IMR-90 (cell line): ENCODE results near the gene ZNF614. TPM values are rescaled to one million over a fixed set of nuclear protein-coding genes. Genes with fewer than 3 reads are reported as not detected.

ENCODE experiments used
- ATAC-seq: fragments of 200-7000 bp; cut with Tn5 transposase; 2 replicates; pipeline ENCODE4 v1.9.1; 2020; ENCODE audit warnings: low read depth, mild to moderate bottlenecking, moderate library complexity
- BruUV-seq: library from RNA; stranded (reverse); fragments of 400-500 nt; replicated peaks from 2 replicates; lab custom pipeline; 2021; lab: Mats Ljungman, UMichigan
- CTCF ChIA-PET: fragments of 300-600 bp; formaldehyde crosslinking; extraction: SDS; loops from one replicate; lab custom pipeline; 2021; ENCODE audit warnings: antibody characterized with exemption; lab: Yijun Ruan, JAX
- POLR2A ChIA-PET: fragments of 300-600 bp; sonication (Branson Sonifier 250); formaldehyde crosslinking; loops from one replicate; lab custom pipeline; 2022; ENCODE audit warnings: antibody characterized with exemption; ENCODE audit not compliant: unreplicated experiment; lab: Charles Lee
- DNase-seq: peaks from one replicate; pipeline ENCODE4 v3.0.0; 2013
- H2AFZ ChIP-seq: replicated peaks from 2 replicates; pipeline ENCODE3; 2013; ENCODE audit warnings: low read length, mild to moderate bottlenecking; ENCODE audit not compliant: poor library complexity
- H2AK5ac ChIP-seq: 2 replicates; pipeline ENCODE4 v1.6.1; 2013; ENCODE audit warnings: low read depth, low read length, inconsistent platforms
- H2AK9ac ChIP-seq: replicated peaks from 2 replicates; pipeline ENCODE3; 2013; ENCODE audit warnings: mild to moderate bottlenecking, low read depth, low read length, moderate library complexity; ENCODE audit not compliant: poor library complexity
- H2BK120ac ChIP-seq: 2 replicates; pipeline ENCODE4 v1.6.1; 2013; ENCODE audit warnings: low read depth, low read length, inconsistent platforms
- H2BK15ac ChIP-seq: 3 replicates; pipeline ENCODE4 v1.6.1; 2013; ENCODE audit warnings: low read depth, low read length, inconsistent platforms
- H2BK20ac ChIP-seq: 2 replicates; pipeline ENCODE4 v1.6.1; 2013; ENCODE audit warnings: low read depth, mild to moderate bottlenecking, inconsistent platforms, low read length, moderate library complexity
- H2BK5ac ChIP-seq: 2 replicates; pipeline ENCODE4 v1.6.1; 2013; ENCODE audit warnings: mild to moderate bottlenecking, low read depth, low read length, inconsistent platforms; ENCODE audit not compliant: poor library complexity, severe bottlenecking
- H3K14ac ChIP-seq: replicated peaks from 2 replicates; pipeline ENCODE4 v1.6.1; 2013; ENCODE audit warnings: low read depth, low read length, inconsistent platforms
- H3K18ac ChIP-seq: 2 replicates; pipeline ENCODE4 v1.6.1; 2013; ENCODE audit warnings: low read depth, low read length, control low read depth
- H3K23ac ChIP-seq: 2 replicates; pipeline ENCODE4 v1.6.1; 2013; ENCODE audit warnings: low read depth, low read length, inconsistent platforms
- H3K27ac ChIP-seq: 2 replicates; pipeline ENCODE4 v1.5.1; 2013; ENCODE audit warnings: mild to moderate bottlenecking, control low read depth, low read length; ENCODE audit not compliant: insufficient read depth
- H3K27me3 ChIP-seq: 2 replicates; pipeline ENCODE4 v1.6.1; 2013; ENCODE audit warnings: low read length; ENCODE audit not compliant: control insufficient read depth, insufficient read depth
- H3K36me3 ChIP-seq: 2 replicates; pipeline ENCODE4 v1.6.1; 2013; ENCODE audit warnings: low read length, mixed read lengths; ENCODE audit not compliant: control insufficient read depth, insufficient read depth
- H3K4ac ChIP-seq: 2 replicates; pipeline ENCODE4 v1.6.1; 2013; ENCODE audit warnings: low read depth, low read length, inconsistent platforms
- H3K4me1 ChIP-seq: 2 replicates; pipeline ENCODE4 v1.6.1; 2013; ENCODE audit warnings: low read length, mixed read lengths; ENCODE audit not compliant: control insufficient read depth, insufficient read depth
- H3K4me2 ChIP-seq: 2 replicates; pipeline ENCODE4 v1.6.1; 2013; ENCODE audit warnings: low read depth, mild to moderate bottlenecking, control low read depth, low read length, moderate library complexity
- H3K4me3 ChIP-seq: 2 replicates; pipeline ENCODE4 v1.5.1; 2013; ENCODE audit warnings: low read depth, mild to moderate bottlenecking, control low read depth, low read length, moderate library complexity; ENCODE audit not compliant: insufficient read depth
- H3K56ac ChIP-seq: 2 replicates; pipeline ENCODE4 v1.6.1; 2013; ENCODE audit warnings: low read length, inconsistent platforms; ENCODE audit not compliant: insufficient read depth; ENCODE audit errors: extremely low read depth
- H3K79me1 ChIP-seq, 2 experiments: 2 replicates each; pipeline ENCODE4 v1.6.1; 2013; ENCODE audit warnings: low read length in 2 of 2, inconsistent platforms in 1 of 2, low read depth in 1 of 2
- H3K9ac ChIP-seq: 2 replicates; pipeline ENCODE4 v1.6.1; 2013; ENCODE audit warnings: low read depth, low read length, control low read depth
- H3K9me1 ChIP-seq: 2 replicates; pipeline ENCODE4 v1.6.1; 2013; ENCODE audit warnings: low read length, inconsistent platforms; ENCODE audit not compliant: insufficient read depth
- H3K9me3 ChIP-seq: 2 replicates; pipeline ENCODE4 v1.6.1; 2013; ENCODE audit warnings: low read length; ENCODE audit not compliant: control insufficient read depth, insufficient read depth
- H4K20me1 ChIP-seq: 2 replicates; pipeline ENCODE4 v1.6.1; 2013; ENCODE audit warnings: low read length, inconsistent platforms; ENCODE audit not compliant: insufficient read depth
- H4K5ac ChIP-seq: 2 replicates; pipeline ENCODE4 v1.6.1; 2013; ENCODE audit warnings: mild to moderate bottlenecking, low read depth, low read length, control low read depth
- H4K8ac ChIP-seq, 2 experiments: 2 replicates each; pipeline ENCODE4 v1.6.1; 2013; ENCODE audit warnings: low read depth in 2 of 2, low read length in 2 of 2, control low read depth in 1 of 2, inconsistent platforms in 1 of 2
- H4K91ac ChIP-seq: 2 replicates; pipeline ENCODE4 v1.6.1; 2013; ENCODE audit warnings: low read depth, low read length, inconsistent platforms; ENCODE audit not compliant: insufficient read depth
- BHLHE40 ChIP-seq: fragments of 150-350 bp; IDR thresholded peaks from 2 replicates; pipeline ENCODE4 v1.6.1; 2016; ENCODE audit warnings: mild to moderate bottlenecking, low read depth, low read length
- FOS ChIP-seq: fragments of 150-350 bp; IDR thresholded peaks from 2 replicates; pipeline ENCODE4 v1.6.1; 2016; ENCODE audit warnings: low read depth, low read length
- MAZ ChIP-seq: IDR thresholded peaks from 2 replicates; pipeline ENCODE4 v1.6.1; 2012; ENCODE audit warnings: low read depth, mild to moderate bottlenecking, low read length, improper control_type of control experiment, moderate library complexity, borderline replicate concordance
- POLR2A ChIP-seq: IDR thresholded peaks from 2 replicates; pipeline ENCODE4 v1.6.1; 2012; ENCODE audit warnings: mild to moderate bottlenecking, low read depth, low read length
- RAD21 ChIP-seq: IDR thresholded peaks from 2 replicates; pipeline ENCODE4 v1.6.1; 2012; ENCODE audit warnings: low read length, improper control_type of control experiment
- RCOR1 ChIP-seq: IDR thresholded peaks from 2 replicates; pipeline ENCODE4 v1.6.1; 2012; ENCODE audit warnings: mild to moderate bottlenecking, low read length, improper control_type of control experiment; ENCODE audit not compliant: insufficient replicate concordance
- RFX5 ChIP-seq: IDR thresholded peaks from 2 replicates; pipeline ENCODE4 v1.8.0; 2012; ENCODE audit warnings: low read depth, mild to moderate bottlenecking, low read length, moderate library complexity
- SMC3 ChIP-seq: fragments of 150-350 bp; IDR thresholded peaks from 2 replicates; pipeline ENCODE4 v1.6.1; 2016; ENCODE audit warnings: low read depth, mild to moderate bottlenecking, antibody characterized with exemption, low read length, moderate library complexity
- USF2 ChIP-seq: fragments of 150-350 bp; IDR thresholded peaks from 2 replicates; pipeline ENCODE4 v1.6.1; 2017; ENCODE audit warnings: mild to moderate bottlenecking, antibody characterized with exemption, low read length, low read depth
- whole genome bisulfite sequencing, 2 experiments: methylation state at CpG; one replicate each; pipeline versions ENCODE4 v1.1.5 to v1.1.7; 2013; ENCODE audit warnings: missing lambda C conversion rate in 2 of 2; ENCODE audit not compliant: insufficient read length in 1 of 2; ENCODE audit errors: extremely low coverage in 2 of 2; 5-methylcytosine and 5-hydroxymethylcytosine counted together
- dilution Hi-C: fragments of 300-500 bp; cut with HindIII; formaldehyde crosslinking; loops from one replicate; pipeline ENCODE4 v1.14.3; 2018; ENCODE audit warnings: low sequenced_read_pairs; ENCODE audit not compliant: unreplicated experiment
- in situ Hi-C: fragments of 300-500 bp; cut with MboI; formaldehyde crosslinking; loops from 3 replicates; pipeline ENCODE4 v1.14.3; 2019; ENCODE audit warnings: low sequenced_read_pairs, inconsistent platforms, mixed read lengths
- intact Hi-C: fragments of 100-400 bp; cut with micrococcal nuclease; formaldehyde crosslinking; loops from 2 replicates; pipeline ENCODE4 v1.10.0; 2022
- polyA plus RNA-seq, 3 experiments: library from polyadenylated mRNA; depleted of rRNA; stranded (reverse); fragments of >200 nt; gene quantifications; 2 replicates each; pipeline ENCODE4 v1.2.3, GENCODE V29; 2012; ENCODE audit warnings: low replicate concordance in 1 of 3
- total RNA-seq: library from RNA; depleted of rRNA; stranded (reverse); fragments of >200 nt; gene quantifications from 2 replicates; pipeline ENCODE4 v1.2.3, GENCODE V29; 2012

ZNF614 gene
- total and polyA plus RNA-seq, 2 of the 4 experiments (the other 2 are of a cell fraction): 3.4 to 12.4 TPM

- in situ Hi-C loops: no loop called here
- H2BK5ac ChIP-seq: no peak overlapping the region
- no peaks in the 10 kb centered on the region for H4K20me1 ChIP-seq
- H2AK9ac ChIP-seq: no peak overlapping the region
- H3K18ac ChIP-seq: no peak overlapping the region
- peaks cover 70% of the 10 kb centered on the region for H3K9me3 ChIP-seq
- no CpG with 5 or more reads among the region's 5 CpGs for WGBS, 2 experiments
- no peak overlapping the region for H3K27ac ChIP-seq
- no peak overlapping the region for H2BK120ac ChIP-seq
- DNase-seq (peak; percentile 44), ATAC-seq (no peak)
- no peak overlapping the region for H3K4ac ChIP-seq
- no peak overlapping the region for H4K5ac ChIP-seq
- peaks cover 61% of the 10 kb centered on the region for H3K36me3 ChIP-seq
- H2AK5ac ChIP-seq: no peak overlapping the region
- no peak overlapping the region for H3K14ac ChIP-seq
- BruUV-seq: no TSS peak
- no peak overlapping the region for H3K9ac ChIP-seq
- H3K9me1 ChIP-seq: no peaks in the 10 kb centered on the region
- H3K56ac ChIP-seq: no peak overlapping the region
- H2AFZ ChIP-seq: no peak overlapping the region
- CTCF ChIA-PET: no interaction called here
- dilution Hi-C loops: no loop called here
- H4K8ac ChIP-seq: no peak overlapping the region
- no peak for TF ChIP-seq RAD21
- TF ChIP-seq RCOR1: no peak
- TF ChIP-seq BHLHE40: no peak
- no peak for TF ChIP-seq RFX5
- TF ChIP-seq FOS: no peak
- TF ChIP-seq USF2: no peak
- TF ChIP-seq POLR2A: no peak
- no peak for TF ChIP-seq MAZ
- no peak for TF ChIP-seq SMC3
- H4K91ac ChIP-seq: no peak overlapping the region
- H3K23ac ChIP-seq: no peak overlapping the region
- H3K79me1 ChIP-seq: peaks cover 4 to 11% of the 10 kb centered on the region in 2 experiments
- no peak overlapping the region for H3K4me3 ChIP-seq
- H2BK20ac ChIP-seq: no peak overlapping the region
- no peaks in the 10 kb centered on the region for H3K27me3 ChIP-seq
- no peaks in the 10 kb centered on the region for H3K4me1 ChIP-seq
- POLR2A ChIA-PET: no interaction called here
- H2BK15ac ChIP-seq: no peak overlapping the region
- H3K4me2 ChIP-seq: no peak overlapping the region
- intact Hi-C loops: no loop called here
Observed at GRCh38 chr19:52070496-52070895, 42.3 kb upstream of the ZNF614 start.
